IMR-90 (cell line): ENCODE data around the gene SAT2. TPM values are rescaled to one million over a fixed set of nuclear protein-coding genes. Genes with fewer than 3 reads are reported as not detected.

ENCODE experiments used
- ATAC-seq: fragments of 200-7000 bp; cut with Tn5 transposase; 2 replicates; pipeline ENCODE4 v1.9.1; 2020; ENCODE audit warnings: low read depth, mild to moderate bottlenecking, moderate library complexity
- BruUV-seq: library from RNA; stranded (reverse); fragments of 400-500 nt; replicated peaks from 2 replicates; lab custom pipeline; 2021; lab: Mats Ljungman, UMichigan
- CTCF ChIA-PET: fragments of 300-600 bp; formaldehyde crosslinking; extraction: SDS; loops from one replicate; lab custom pipeline; 2021; ENCODE audit warnings: antibody characterized with exemption; lab: Yijun Ruan, JAX
- POLR2A ChIA-PET: fragments of 300-600 bp; sonication (Branson Sonifier 250); formaldehyde crosslinking; loops from one replicate; lab custom pipeline; 2022; ENCODE audit warnings: antibody characterized with exemption; ENCODE audit not compliant: unreplicated experiment; lab: Charles Lee
- DNase-seq: peaks from one replicate; pipeline ENCODE4 v3.0.0; 2013
- H2AFZ ChIP-seq: replicated peaks from 2 replicates; pipeline ENCODE3; 2013; ENCODE audit warnings: low read length, mild to moderate bottlenecking; ENCODE audit not compliant: poor library complexity
- H2AK5ac ChIP-seq: 2 replicates; pipeline ENCODE4 v1.6.1; 2013; ENCODE audit warnings: low read depth, low read length, inconsistent platforms
- H2AK9ac ChIP-seq: replicated peaks from 2 replicates; pipeline ENCODE3; 2013; ENCODE audit warnings: mild to moderate bottlenecking, low read depth, low read length, moderate library complexity; ENCODE audit not compliant: poor library complexity
- H2BK120ac ChIP-seq: 2 replicates; pipeline ENCODE4 v1.6.1; 2013; ENCODE audit warnings: low read depth, low read length, inconsistent platforms
- H2BK15ac ChIP-seq: 3 replicates; pipeline ENCODE4 v1.6.1; 2013; ENCODE audit warnings: low read depth, low read length, inconsistent platforms
- H2BK20ac ChIP-seq: 2 replicates; pipeline ENCODE4 v1.6.1; 2013; ENCODE audit warnings: low read depth, mild to moderate bottlenecking, inconsistent platforms, low read length, moderate library complexity
- H2BK5ac ChIP-seq: 2 replicates; pipeline ENCODE4 v1.6.1; 2013; ENCODE audit warnings: mild to moderate bottlenecking, low read depth, low read length, inconsistent platforms; ENCODE audit not compliant: poor library complexity, severe bottlenecking
- H3K14ac ChIP-seq: replicated peaks from 2 replicates; pipeline ENCODE4 v1.6.1; 2013; ENCODE audit warnings: low read depth, low read length, inconsistent platforms
- H3K18ac ChIP-seq: 2 replicates; pipeline ENCODE4 v1.6.1; 2013; ENCODE audit warnings: low read depth, low read length, control low read depth
- H3K23ac ChIP-seq: 2 replicates; pipeline ENCODE4 v1.6.1; 2013; ENCODE audit warnings: low read depth, low read length, inconsistent platforms
- H3K27ac ChIP-seq: 2 replicates; pipeline ENCODE4 v1.5.1; 2013; ENCODE audit warnings: mild to moderate bottlenecking, control low read depth, low read length; ENCODE audit not compliant: insufficient read depth
- H3K27me3 ChIP-seq: 2 replicates; pipeline ENCODE4 v1.6.1; 2013; ENCODE audit warnings: low read length; ENCODE audit not compliant: control insufficient read depth, insufficient read depth
- H3K36me3 ChIP-seq: 2 replicates; pipeline ENCODE4 v1.6.1; 2013; ENCODE audit warnings: low read length, mixed read lengths; ENCODE audit not compliant: control insufficient read depth, insufficient read depth
- H3K4ac ChIP-seq: 2 replicates; pipeline ENCODE4 v1.6.1; 2013; ENCODE audit warnings: low read depth, low read length, inconsistent platforms
- H3K4me1 ChIP-seq: 2 replicates; pipeline ENCODE4 v1.6.1; 2013; ENCODE audit warnings: low read length, mixed read lengths; ENCODE audit not compliant: control insufficient read depth, insufficient read depth
- H3K4me2 ChIP-seq: 2 replicates; pipeline ENCODE4 v1.6.1; 2013; ENCODE audit warnings: low read depth, mild to moderate bottlenecking, control low read depth, low read length, moderate library complexity
- H3K4me3 ChIP-seq: 2 replicates; pipeline ENCODE4 v1.5.1; 2013; ENCODE audit warnings: low read depth, mild to moderate bottlenecking, control low read depth, low read length, moderate library complexity; ENCODE audit not compliant: insufficient read depth
- H3K56ac ChIP-seq: 2 replicates; pipeline ENCODE4 v1.6.1; 2013; ENCODE audit warnings: low read length, inconsistent platforms; ENCODE audit not compliant: insufficient read depth; ENCODE audit errors: extremely low read depth
- H3K79me1 ChIP-seq, 2 experiments: 2 replicates each; pipeline ENCODE4 v1.6.1; 2013; ENCODE audit warnings: low read length in 2 of 2, inconsistent platforms in 1 of 2, low read depth in 1 of 2
- H3K9ac ChIP-seq: 2 replicates; pipeline ENCODE4 v1.6.1; 2013; ENCODE audit warnings: low read depth, low read length, control low read depth
- H3K9me1 ChIP-seq: 2 replicates; pipeline ENCODE4 v1.6.1; 2013; ENCODE audit warnings: low read length, inconsistent platforms; ENCODE audit not compliant: insufficient read depth
- H3K9me3 ChIP-seq: 2 replicates; pipeline ENCODE4 v1.6.1; 2013; ENCODE audit warnings: low read length; ENCODE audit not compliant: control insufficient read depth, insufficient read depth
- H4K20me1 ChIP-seq: 2 replicates; pipeline ENCODE4 v1.6.1; 2013; ENCODE audit warnings: low read length, inconsistent platforms; ENCODE audit not compliant: insufficient read depth
- H4K5ac ChIP-seq: 2 replicates; pipeline ENCODE4 v1.6.1; 2013; ENCODE audit warnings: mild to moderate bottlenecking, low read depth, low read length, control low read depth
- H4K8ac ChIP-seq, 2 experiments: 2 replicates each; pipeline ENCODE4 v1.6.1; 2013; ENCODE audit warnings: low read depth in 2 of 2, low read length in 2 of 2, control low read depth in 1 of 2, inconsistent platforms in 1 of 2
- H4K91ac ChIP-seq: 2 replicates; pipeline ENCODE4 v1.6.1; 2013; ENCODE audit warnings: low read depth, low read length, inconsistent platforms; ENCODE audit not compliant: insufficient read depth
- FOS ChIP-seq: fragments of 150-350 bp; IDR thresholded peaks from 2 replicates; pipeline ENCODE4 v1.6.1; 2016; ENCODE audit warnings: low read depth, low read length
- MAZ ChIP-seq: IDR thresholded peaks from 2 replicates; pipeline ENCODE4 v1.6.1; 2012; ENCODE audit warnings: low read depth, mild to moderate bottlenecking, low read length, improper control_type of control experiment, moderate library complexity, borderline replicate concordance
- NFE2L2 ChIP-seq: fragments of 150-350 bp; IDR thresholded peaks from 2 replicates; pipeline ENCODE4 v1.6.1; 2016; ENCODE audit warnings: low read depth, mild to moderate bottlenecking, low read length
- POLR2A ChIP-seq: IDR thresholded peaks from 2 replicates; pipeline ENCODE4 v1.6.1; 2012; ENCODE audit warnings: mild to moderate bottlenecking, low read depth, low read length
- RAD21 ChIP-seq: IDR thresholded peaks from 2 replicates; pipeline ENCODE4 v1.6.1; 2012; ENCODE audit warnings: low read length, improper control_type of control experiment
- RCOR1 ChIP-seq: IDR thresholded peaks from 2 replicates; pipeline ENCODE4 v1.6.1; 2012; ENCODE audit warnings: mild to moderate bottlenecking, low read length, improper control_type of control experiment; ENCODE audit not compliant: insufficient replicate concordance
- SMC3 ChIP-seq: fragments of 150-350 bp; IDR thresholded peaks from 2 replicates; pipeline ENCODE4 v1.6.1; 2016; ENCODE audit warnings: low read depth, mild to moderate bottlenecking, antibody characterized with exemption, low read length, moderate library complexity
- USF2 ChIP-seq: fragments of 150-350 bp; IDR thresholded peaks from 2 replicates; pipeline ENCODE4 v1.6.1; 2017; ENCODE audit warnings: mild to moderate bottlenecking, antibody characterized with exemption, low read length, low read depth
- WGBS, 2 experiments: methylation state at CpG; one replicate each; pipeline versions ENCODE4 v1.1.5 to v1.1.7; 2013; ENCODE audit warnings: missing lambda C conversion rate in 2 of 2; ENCODE audit not compliant: insufficient read length in 1 of 2; ENCODE audit errors: extremely low coverage in 2 of 2; 5-methylcytosine and 5-hydroxymethylcytosine counted together
- dilution Hi-C: fragments of 300-500 bp; cut with HindIII; formaldehyde crosslinking; loops from one replicate; pipeline ENCODE4 v1.14.3; 2018; ENCODE audit warnings: low sequenced_read_pairs; ENCODE audit not compliant: unreplicated experiment
- in situ Hi-C: fragments of 300-500 bp; cut with MboI; formaldehyde crosslinking; loops from 3 replicates; pipeline ENCODE4 v1.14.3; 2019; ENCODE audit warnings: low sequenced_read_pairs, inconsistent platforms, mixed read lengths
- intact Hi-C: fragments of 100-400 bp; cut with micrococcal nuclease; formaldehyde crosslinking; loops from 2 replicates; pipeline ENCODE4 v1.10.0; 2022
- polyA plus RNA-seq, 3 experiments: library from polyadenylated mRNA; depleted of rRNA; stranded (reverse); fragments of >200 nt; gene quantifications; 2 replicates each; pipeline ENCODE4 v1.2.3, GENCODE V29; 2012; ENCODE audit warnings: low replicate concordance in 1 of 3
- total RNA-seq: library from RNA; depleted of rRNA; stranded (reverse); fragments of >200 nt; gene quantifications from 2 replicates; pipeline ENCODE4 v1.2.3, GENCODE V29; 2012

The SAT2 gene
- total and polyA plus RNA-seq, 2 of the 4 experiments (the other 2 are of a cell fraction): 20.4 to 45.9 TPM

DNA sequence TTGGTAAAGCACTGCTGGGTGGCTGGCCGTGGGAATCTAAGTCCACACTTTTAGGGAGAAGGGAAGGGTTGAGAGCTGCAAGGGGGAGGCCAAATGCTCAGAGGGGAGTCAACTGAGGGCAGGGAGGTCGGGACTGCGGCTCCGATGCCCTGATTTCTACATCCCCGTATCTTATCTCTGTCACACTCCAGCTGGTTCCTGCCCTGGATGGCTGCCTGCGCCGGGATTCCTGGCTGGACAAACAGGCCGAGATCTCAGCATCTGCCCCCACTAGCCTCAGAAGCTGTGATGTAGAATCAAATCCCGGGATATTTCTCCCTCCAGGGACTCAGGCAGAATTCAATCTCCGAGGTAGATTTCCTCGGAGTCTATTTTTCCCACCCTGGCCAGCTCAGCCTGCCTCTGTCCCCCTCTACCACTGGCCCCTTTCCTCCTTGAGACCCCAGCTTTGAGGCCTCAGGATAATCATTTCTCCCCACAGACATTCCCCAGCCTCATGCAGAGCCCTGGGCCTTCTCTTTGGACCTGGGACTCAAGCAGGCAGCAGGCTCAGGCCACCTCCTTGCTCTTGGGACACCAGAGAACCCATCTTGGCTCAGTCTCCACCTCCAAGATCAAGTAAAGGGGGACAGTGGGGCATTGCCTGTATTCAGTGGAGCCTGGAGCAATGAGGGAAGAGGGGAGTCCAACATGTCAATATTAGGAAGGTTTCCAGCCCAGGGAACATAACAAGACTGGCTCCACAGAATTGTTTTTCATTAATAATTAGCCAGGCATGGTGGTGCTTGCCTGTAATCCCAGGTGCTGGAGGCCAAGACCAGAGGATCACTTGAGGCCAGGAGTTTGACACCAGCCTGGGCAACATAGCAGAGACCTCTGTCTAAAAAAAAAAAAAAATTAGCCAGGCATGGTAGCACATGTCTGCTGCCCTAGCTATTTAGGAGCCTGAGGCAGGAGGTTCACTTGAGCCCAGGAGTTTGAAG is 4.1 kb upstream of the SAT2 start:
- POLR2A ChIA-PET: no interaction called here
- no TSS peak for BruUV-seq

More for the DNA sequence above, 4.1 kb upstream of the SAT2 start:
- H4K5ac ChIP-seq: no peak overlapping the region
- DNase-seq (no peak), ATAC-seq (no peak)
- TF ChIP-seq POLR2A (no peak), RAD21 (no peak), RCOR1 (no peak), FOS (no peak), NFE2L2 (no peak), SMC3 (no peak), MAZ (no peak), USF2 (no peak)
- H3K4me1 ChIP-seq: 0 out of 2 replicates have a peak, but pooled peaks cover 1% of the 10 kb centered on the region
- no peak overlapping the region for H3K4ac ChIP-seq
- no peak overlapping the region for H3K4me3 ChIP-seq
- H2AFZ ChIP-seq: peak overlapping the region; percentile 69
- H2AK5ac ChIP-seq: no peak overlapping the region
- in situ Hi-C loops: no loop called here
- no peak overlapping the region for H3K18ac ChIP-seq
- no peak overlapping the region for H2BK15ac ChIP-seq
- no peak overlapping the region for H2BK120ac ChIP-seq
- dilution Hi-C loops: no loop called here
- intact Hi-C loops: no loop called here
- no peak overlapping the region for H2BK5ac ChIP-seq
- 40% methylated on average over 3 of the region's 11 CpGs; no CpG with 5 or more reads in 1 of the 2 experiments for WGBS, 2 experiments
- H3K9ac ChIP-seq: no peak overlapping the region
- H3K27ac ChIP-seq: no peak overlapping the region
- H2BK20ac ChIP-seq: no peak overlapping the region
- H3K23ac ChIP-seq: no peak overlapping the region
- no peaks in the 10 kb centered on the region for H3K36me3 ChIP-seq
- peaks cover 5% of the 10 kb centered on the region in 2 experiments; a peak in 3 of 4 replicates for H3K79me1 ChIP-seq
- H3K14ac ChIP-seq: no peak overlapping the region
- H3K9me3 ChIP-seq: no peaks in the 10 kb centered on the region
- H4K20me1 ChIP-seq: no peaks in the 10 kb centered on the region
- peak overlapping the region; percentile 19 for H2AK9ac ChIP-seq
- no peak overlapping the region for H3K4me2 ChIP-seq
- H4K91ac ChIP-seq: no peak overlapping the region
- H4K8ac ChIP-seq: no peak overlapping the region
- CTCF ChIA-PET: interaction anchor here (0.9 to 5.3 kb wide), 4 partner anchors 10 to 75 kb away, joined by 3 to 27 read pairs (median 4); partner anchors contain the start of genes TP53 and WRAP53
- H3K27me3 ChIP-seq: peaks cover 4% of the 10 kb centered on the region; the same call in 1 of the 2 replicates
- no peak overlapping the region for H3K56ac ChIP-seq
- H3K9me1 ChIP-seq: no peaks in the 10 kb centered on the region
